ENCODE data around the gene PTPRO.

Gene PTPRO

DNA sequence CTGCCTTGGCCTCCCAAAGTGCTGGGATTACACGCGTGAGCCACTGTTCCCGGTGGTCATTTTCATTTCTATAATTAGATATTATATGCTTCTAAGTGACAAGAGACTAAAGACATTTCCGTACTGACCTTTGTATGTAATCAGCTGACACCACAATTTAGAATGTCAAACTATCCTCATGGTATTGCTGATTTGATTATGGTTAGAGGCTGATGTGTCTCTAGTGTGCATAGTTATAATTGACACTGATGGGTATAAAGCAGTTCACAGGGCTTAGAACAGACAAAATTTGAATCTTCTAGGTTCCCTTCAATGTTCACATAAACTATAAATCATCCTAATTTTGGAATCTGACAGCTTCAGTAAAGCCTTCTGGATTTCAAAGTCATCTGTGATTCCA is 192.7 kb downstream of the PTPRO start:
- DNase-seq (ENCODE audit: low spot score in 2 of 2) (no peak), ATAC-seq (no peak)
- Mint-ChIP-seq H3K36me3 (no peaks in the 10 kb centered on the region), H3K4me1 (no peaks in the 10 kb centered on the region), H3K4me3 (no peak overlapping the region), H3K9me3 (no peaks in the 10 kb centered on the region), H3K27ac (no peak overlapping the region)

DNA sequence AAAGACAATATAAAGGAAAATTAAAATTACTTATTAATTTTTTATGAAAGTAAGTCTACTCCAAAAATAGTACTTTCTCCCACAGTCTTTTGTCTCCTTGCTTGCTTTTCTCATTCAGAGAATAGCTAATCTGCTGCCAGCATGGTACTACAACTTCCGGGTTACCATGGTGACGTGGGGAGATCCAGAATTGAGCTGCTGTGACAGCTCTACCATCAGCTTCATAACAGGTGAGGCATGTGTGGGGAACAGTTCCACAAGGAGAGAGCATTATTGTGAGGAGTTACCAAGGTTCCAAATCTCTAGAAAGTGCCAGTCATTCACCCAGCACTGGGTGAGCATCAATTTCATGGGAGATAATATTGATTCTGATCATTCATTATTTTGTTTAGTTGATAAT is 197.8 kb downstream of the PTPRO start:
- ATAC-seq = no peak
- Mint-ChIP-seq H3K27ac (no peak overlapping the region), H3K4me1 (no peaks in the 10 kb centered on the region), H3K36me3 (no peaks in the 10 kb centered on the region), H3K9me3 (no peaks in the 10 kb centered on the region), H3K4me3 (no peak overlapping the region)
- no peak for DNase-seq (ENCODE audit: low spot score in 2 of 2)

DNA sequence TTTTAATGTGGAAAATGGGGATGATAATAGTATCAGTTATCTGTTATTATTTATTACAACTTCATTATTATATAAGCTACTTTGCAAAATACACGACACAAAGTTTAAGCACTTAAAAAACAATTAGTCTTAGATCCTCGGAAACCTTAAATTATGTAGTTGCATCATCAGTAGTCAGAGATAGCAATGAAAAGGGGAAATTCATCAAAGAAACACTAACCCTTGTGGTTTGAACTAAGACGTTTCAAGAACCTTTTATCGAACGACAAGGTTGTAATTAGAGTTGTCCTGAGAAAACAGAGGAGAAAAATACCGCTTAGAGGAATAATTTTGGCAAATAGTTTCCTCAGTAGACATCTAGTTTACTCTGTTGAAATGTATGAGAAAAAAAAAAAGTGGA is 198.5 kb downstream of the PTPRO start:
- no peaks in the 10 kb centered on the region for H3K36me3 Mint-ChIP-seq
- H3K4me3 Mint-ChIP-seq = no peak overlapping the region
- H3K4me1 Mint-ChIP-seq = no peaks in the 10 kb centered on the region
- no peak for ATAC-seq
- H3K27ac Mint-ChIP-seq = no peak overlapping the region
- DNase-seq (ENCODE audit: low spot score in 2 of 2) = no peak
- no peaks in the 10 kb centered on the region for H3K9me3 Mint-ChIP-seq

DNA sequence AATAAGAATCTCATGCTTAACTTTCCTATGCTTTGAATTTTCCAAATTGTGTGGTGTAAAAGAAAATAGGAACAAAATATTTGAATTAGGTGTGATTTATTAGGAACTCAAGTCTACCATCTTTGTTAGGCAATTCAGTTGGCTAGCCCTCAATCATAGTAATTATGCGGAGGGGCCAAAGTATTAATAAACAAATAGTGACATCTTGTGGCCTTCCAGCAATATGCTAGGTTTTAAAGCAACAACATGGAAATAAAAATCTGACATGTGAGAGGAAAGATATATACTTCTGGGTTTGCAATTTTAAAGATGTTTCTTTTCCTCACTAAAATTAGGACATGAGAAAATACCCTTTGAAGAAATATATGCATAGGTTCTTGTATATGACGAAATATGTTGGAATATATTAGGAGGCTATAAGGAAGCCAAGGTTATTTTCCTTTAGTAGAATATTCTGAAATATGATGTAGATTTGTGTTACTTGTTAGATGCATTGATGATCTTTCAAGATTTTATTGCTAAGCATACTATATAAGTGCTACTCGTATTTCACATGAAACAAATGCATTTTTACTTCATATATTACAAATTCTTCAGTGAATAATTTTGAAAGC is 200.4 kb downstream of the PTPRO start:
- Mint-ChIP-seq H3K9me3 (peaks cover under 1% of the 10 kb centered on the region), H3K36me3 (no peaks in the 10 kb centered on the region), H3K27ac (no peak overlapping the region), H3K4me1 (no peaks in the 10 kb centered on the region), H3K4me3 (no peak overlapping the region)
- DNase-seq (ENCODE audit: low spot score in 2 of 2) (no peak), ATAC-seq (no peak)

DNA sequence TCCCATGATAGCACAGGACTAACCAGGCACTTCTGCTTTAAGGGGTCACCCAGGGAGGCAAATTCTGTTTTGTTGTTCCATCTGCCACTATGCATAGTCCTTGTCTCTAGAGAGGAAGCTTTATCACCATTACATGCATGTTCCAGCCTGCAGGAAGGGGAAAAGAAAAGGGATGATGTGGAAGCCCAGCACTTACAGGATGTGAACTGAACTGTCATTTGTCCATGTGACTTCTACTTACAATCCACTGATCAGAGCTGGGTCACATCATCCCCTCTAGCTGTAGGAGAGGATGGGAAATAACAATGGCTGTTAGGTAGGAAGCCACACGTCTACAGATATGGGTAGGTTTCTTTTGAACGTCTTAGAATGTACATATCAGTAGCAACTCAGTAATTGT is 203.1 kb downstream of the PTPRO start:
- DNase-seq (ENCODE audit: low spot score in 2 of 2) = no peak
- Mint-ChIP-seq H3K4me1 (no peaks in the 10 kb centered on the region), H3K27ac (no peak overlapping the region), H3K4me3 (no peak overlapping the region), H3K9me3 (peaks cover 7% of the 10 kb centered on the region), H3K36me3 (no peaks in the 10 kb centered on the region)
- no peak for ATAC-seq

DNA sequence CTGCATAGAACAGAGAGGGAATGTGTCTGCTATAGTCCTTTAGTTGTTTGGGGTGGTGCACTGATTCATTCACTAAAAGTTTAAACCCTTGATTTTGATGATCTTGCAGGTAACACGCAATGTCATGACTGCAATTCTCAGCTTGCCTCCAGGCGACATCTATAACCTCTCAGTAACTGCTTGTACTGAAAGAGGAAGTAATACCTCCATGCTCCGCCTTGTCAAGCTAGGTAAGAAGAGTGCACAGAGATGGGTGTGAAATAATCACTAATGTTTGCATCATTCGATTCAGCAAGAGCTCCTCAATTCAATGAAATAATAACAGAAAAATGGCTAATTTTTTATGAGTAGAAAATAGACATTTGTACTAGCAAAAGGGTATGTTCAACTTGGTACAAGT is 203.7 kb downstream of the PTPRO start:
- DNase-seq (ENCODE audit: low spot score in 2 of 2) = no peak
- ATAC-seq = no peak
- Mint-ChIP-seq H3K36me3 (no peaks in the 10 kb centered on the region), H3K4me1 (no peaks in the 10 kb centered on the region), H3K27ac (no peak overlapping the region), H3K9me3 (peaks cover 7% of the 10 kb centered on the region), H3K4me3 (no peak overlapping the region)

DNA sequence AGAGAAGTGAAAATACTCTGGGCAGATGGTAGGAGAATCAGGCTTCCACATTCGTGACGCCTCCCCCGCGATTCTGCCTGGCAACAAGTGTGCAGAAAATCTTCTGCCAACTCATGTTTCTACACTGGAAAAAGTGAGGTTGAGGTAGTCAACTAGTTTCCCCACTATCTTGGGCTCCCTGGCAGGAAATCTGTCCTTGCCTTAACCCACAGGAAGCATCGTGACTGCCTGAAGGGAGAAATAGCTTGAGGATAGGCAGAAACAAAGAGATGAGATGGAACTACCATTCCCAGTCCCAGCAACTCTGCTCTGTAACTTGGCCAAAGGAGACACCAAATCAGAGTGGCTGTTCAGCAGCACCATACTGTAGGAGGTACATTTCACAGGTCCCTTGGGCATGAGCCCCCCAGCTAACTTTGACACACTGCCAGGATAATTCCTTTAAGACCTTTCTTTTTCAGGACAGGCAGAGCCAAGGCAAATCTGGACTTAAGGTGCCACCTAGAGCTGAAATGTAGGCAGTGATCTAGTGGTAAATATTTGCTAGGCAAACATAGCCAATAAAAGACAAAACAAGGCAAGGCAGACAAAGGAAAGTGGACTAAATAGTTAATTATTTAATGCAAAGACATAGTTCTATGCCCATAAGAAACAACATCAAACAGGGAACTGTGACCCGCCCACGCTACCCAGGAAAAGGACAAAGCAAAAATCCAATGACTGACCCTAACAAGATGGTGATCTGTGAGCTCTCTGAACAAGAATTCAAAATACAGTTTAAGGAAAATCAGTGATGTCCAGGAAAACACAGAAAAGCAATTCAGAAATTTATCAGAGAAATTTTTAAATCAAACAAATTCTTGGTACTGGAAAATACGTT is 205.1 kb downstream of the PTPRO start:
- no peaks in the 10 kb centered on the region for H3K4me1 Mint-ChIP-seq
- H3K36me3 Mint-ChIP-seq = no peaks in the 10 kb centered on the region
- no peak for ATAC-seq
- no peak overlapping the region for H3K27ac Mint-ChIP-seq
- no peak for DNase-seq (ENCODE audit: low spot score in 2 of 2)
- H3K9me3 Mint-ChIP-seq = peaks cover 7% of the 10 kb centered on the region
- H3K4me3 Mint-ChIP-seq = no peak overlapping the region

DNA sequence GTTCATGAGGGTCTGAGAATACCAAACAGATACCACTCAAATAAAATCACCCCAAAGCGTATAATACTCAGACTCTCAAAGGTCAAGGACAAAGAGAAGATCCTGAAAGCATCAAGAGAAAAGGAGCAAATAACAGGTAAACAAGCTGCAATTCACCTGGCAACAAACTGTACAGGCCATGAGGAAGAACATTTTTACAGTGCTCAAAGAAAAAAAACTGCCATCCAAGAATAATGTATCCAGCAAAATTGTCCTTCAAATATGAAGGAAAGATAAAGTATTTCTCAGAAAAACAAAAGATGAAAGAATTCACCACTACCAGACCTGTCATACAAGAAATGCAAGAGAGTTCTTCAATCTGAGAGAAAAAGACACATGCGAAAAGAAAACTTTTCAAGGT is 206.4 kb downstream of the PTPRO start:
- Mint-ChIP-seq H3K27ac (no peak overlapping the region), H3K4me1 (no peaks in the 10 kb centered on the region), H3K36me3 (no peaks in the 10 kb centered on the region), H3K4me3 (no peak overlapping the region), H3K9me3 (peaks cover 7% of the 10 kb centered on the region)
- DNase-seq (ENCODE audit: low spot score in 2 of 2) = no peak
- ATAC-seq = no peak

DNA sequence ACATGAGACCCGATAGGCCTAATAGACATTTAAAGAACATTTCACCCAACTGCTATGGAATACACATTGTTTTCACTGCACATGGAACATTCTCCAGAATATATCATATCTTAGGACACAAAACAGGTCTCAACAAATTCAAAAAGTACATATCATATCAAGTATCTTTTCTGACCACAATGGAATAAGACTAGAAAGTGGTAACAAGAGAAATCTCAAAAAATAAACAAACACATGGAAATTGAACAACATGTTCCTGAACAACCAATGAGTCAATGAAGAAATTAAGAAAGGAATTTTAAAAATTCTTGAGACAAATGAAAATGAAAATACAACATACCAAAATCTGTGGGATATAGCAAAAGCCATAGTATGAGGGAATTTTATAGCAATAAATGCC is 208.1 kb downstream of the PTPRO start:
- Mint-ChIP-seq H3K36me3 (no peaks in the 10 kb centered on the region), H3K4me1 (no peaks in the 10 kb centered on the region), H3K27ac (no peak overlapping the region), H3K4me3 (no peak overlapping the region), H3K9me3 (peaks cover 7% of the 10 kb centered on the region)
- ATAC-seq (no peak), DNase-seq (ENCODE audit: low spot score in 2 of 2) (no peak)

DNA sequence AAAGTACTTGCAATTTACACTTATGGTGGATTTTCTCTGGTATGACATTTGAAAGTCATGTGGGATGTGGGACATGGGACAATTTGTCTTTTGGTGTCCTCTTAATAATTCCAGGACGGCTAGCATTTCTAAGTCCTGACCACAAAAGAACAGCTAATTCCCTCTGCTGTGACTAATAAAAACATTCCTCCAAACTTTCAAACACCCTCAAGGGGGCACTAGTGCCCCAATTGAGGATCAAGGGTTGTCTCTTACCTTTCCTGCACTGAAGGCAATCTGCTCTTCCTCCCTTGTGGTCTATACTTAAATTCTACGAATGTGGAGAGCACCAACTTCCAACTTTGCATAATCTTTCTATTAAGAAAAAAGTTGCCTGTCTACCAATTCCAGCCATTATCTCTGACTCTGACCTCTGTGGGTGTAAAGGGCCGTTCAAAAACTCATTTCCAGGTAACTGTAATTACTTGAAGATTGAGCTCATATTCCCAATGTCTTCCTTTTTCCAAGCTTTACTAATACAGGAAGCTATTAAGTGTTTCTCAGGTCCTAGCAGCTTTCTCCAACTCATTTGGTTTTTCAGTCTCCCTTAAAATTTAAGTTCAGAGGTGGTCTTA is 210.2 kb downstream of the PTPRO start:
- H3K4me1 Mint-ChIP-seq = no peaks in the 10 kb centered on the region
- DNase-seq (ENCODE audit: low spot score in 2 of 2) (no peak), ATAC-seq (peak; percentile 77)
- H3K27ac Mint-ChIP-seq = no peak overlapping the region
- no peak overlapping the region for H3K4me3 Mint-ChIP-seq
- peaks cover 7% of the 10 kb centered on the region for H3K9me3 Mint-ChIP-seq
- no peaks in the 10 kb centered on the region for H3K36me3 Mint-ChIP-seq

DNA sequence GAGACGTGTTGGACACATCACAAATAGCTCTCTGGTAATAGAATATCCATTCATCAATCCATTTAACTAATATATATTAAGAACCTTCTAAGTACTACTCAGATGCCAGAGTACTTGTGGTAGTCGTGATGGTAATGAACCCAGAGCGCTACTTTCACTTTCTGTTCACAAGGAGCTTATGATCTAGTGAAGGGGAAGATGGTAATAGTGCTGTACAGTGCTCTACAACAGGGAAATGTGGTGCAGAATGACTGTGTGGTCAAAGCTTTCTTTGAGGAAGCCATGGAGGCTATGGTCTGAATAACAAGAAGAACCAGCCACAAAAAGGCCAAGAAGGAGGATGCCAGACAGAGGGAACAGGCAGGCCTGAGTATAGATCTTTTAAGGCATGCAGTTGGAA is 212.0 kb downstream of the PTPRO start:
- no peaks in the 10 kb centered on the region for H3K9me3 Mint-ChIP-seq
- H3K36me3 Mint-ChIP-seq = no peaks in the 10 kb centered on the region
- H3K4me1 Mint-ChIP-seq = no peaks in the 10 kb centered on the region
- peak overlapping the region; percentile 15 for H3K4me3 Mint-ChIP-seq
- peak in 1 of 2 donors; percentile 52 for DNase-seq (ENCODE audit: low spot score in 2 of 2)
- no peak overlapping the region for H3K27ac Mint-ChIP-seq
- peak; percentile 78 for ATAC-seq

DNA sequence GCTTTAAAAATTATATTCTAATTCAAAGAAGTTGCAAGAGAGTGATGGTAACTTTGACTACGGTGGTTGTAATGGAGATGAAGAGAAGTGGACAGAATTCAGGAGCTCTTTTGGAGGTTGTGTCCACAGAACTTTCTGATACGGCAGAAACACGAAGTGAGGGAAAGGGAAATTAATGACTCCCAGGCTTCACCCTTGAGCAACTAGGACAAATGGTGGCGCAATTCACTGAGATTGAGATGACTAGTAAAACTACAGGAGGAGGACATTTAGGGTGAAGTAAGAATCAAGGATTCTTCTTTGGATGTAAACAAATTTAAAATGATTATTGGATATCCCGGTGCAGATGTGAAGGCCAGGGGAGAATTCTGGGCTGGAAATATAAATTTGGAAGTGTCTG is 212.6 kb downstream of the PTPRO start:
- no peaks in the 10 kb centered on the region for H3K9me3 Mint-ChIP-seq
- H3K4me3 Mint-ChIP-seq = no peak overlapping the region
- H3K27ac Mint-ChIP-seq = no peak overlapping the region
- H3K4me1 Mint-ChIP-seq = no peaks in the 10 kb centered on the region
- H3K36me3 Mint-ChIP-seq = no peaks in the 10 kb centered on the region
- DNase-seq (ENCODE audit: low spot score in 2 of 2) (no peak), ATAC-seq (no peak)

DNA sequence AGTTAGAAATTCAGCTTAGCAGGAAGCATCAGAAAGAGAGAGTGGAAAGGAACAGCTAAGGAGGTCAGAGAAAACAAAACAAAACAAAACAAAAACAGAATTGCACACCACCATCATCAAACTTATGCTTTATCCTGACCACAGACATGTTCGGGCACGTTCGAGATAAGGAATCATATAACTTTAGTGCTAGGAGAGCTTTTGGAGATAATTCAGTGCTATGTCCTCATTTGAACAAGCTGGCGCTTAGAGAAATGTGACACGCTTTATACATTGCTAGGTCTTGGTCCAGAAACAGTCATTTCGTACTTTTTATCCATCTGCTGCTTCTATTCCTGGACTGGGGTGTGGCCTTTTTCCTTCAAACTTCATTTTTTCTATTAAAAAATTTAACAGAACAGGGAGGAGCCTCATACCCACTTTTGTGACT is 213.1 kb downstream of the PTPRO start:
- no peak overlapping the region for H3K4me3 Mint-ChIP-seq
- H3K4me1 Mint-ChIP-seq = no peaks in the 10 kb centered on the region
- no peak overlapping the region for H3K27ac Mint-ChIP-seq
- H3K36me3 Mint-ChIP-seq = no peaks in the 10 kb centered on the region
- ATAC-seq = no peak
- no peaks in the 10 kb centered on the region for H3K9me3 Mint-ChIP-seq
- no peak for DNase-seq (ENCODE audit: low spot score in 2 of 2)

DNA sequence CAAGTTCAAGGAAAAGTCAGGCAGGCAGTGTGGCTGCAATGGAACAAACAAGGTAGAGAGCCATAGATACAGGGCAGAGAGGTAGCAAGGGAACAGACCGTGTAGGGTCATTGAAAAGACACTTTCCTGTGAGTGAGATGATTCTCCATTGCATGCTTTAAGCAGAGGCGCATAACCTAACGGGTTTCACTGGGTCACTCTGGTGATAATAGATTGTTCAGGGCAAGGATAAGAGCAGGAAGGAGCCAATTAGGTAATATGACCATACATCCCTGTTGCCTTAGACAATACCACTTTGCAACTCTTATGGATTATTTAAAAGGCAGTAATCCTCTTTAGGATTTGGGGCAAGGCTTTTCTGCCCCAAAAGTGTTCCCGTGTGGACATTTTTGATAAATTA is 214.1 kb downstream of the PTPRO start:
- H3K27ac Mint-ChIP-seq = no peak overlapping the region
- H3K9me3 Mint-ChIP-seq = no peaks in the 10 kb centered on the region
- H3K36me3 Mint-ChIP-seq = no peaks in the 10 kb centered on the region
- H3K4me1 Mint-ChIP-seq = no peaks in the 10 kb centered on the region
- H3K4me3 Mint-ChIP-seq = no peak overlapping the region
- no peak for ATAC-seq
- DNase-seq (ENCODE audit: low spot score in 2 of 2) = no peak

DNA sequence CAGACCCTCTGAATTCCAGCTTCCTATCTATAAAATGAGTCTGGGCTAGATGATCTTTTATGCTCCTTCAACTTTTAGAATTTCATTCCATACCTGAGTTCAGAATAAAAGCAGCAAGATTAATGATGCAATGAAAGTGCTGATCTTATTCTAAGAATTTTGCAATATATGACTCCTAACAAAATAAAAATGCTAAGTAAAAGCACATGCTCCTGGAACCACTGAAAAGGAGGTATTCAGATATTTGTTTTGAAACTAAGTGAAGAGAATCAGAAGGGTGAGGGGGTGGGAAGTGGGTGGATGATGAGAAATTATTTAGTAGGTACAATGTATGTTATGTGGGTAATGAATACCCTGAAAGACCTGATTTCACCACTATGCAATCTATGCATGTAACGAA is 216.6 kb downstream of the PTPRO start:
- ATAC-seq (no peak), DNase-seq (ENCODE audit: low spot score in 2 of 2) (no peak)
- H3K9me3 Mint-ChIP-seq = no peaks in the 10 kb centered on the region
- no peaks in the 10 kb centered on the region for H3K4me1 Mint-ChIP-seq
- no peak overlapping the region for H3K4me3 Mint-ChIP-seq
- H3K36me3 Mint-ChIP-seq = no peaks in the 10 kb centered on the region
- no peak overlapping the region for H3K27ac Mint-ChIP-seq

DNA sequence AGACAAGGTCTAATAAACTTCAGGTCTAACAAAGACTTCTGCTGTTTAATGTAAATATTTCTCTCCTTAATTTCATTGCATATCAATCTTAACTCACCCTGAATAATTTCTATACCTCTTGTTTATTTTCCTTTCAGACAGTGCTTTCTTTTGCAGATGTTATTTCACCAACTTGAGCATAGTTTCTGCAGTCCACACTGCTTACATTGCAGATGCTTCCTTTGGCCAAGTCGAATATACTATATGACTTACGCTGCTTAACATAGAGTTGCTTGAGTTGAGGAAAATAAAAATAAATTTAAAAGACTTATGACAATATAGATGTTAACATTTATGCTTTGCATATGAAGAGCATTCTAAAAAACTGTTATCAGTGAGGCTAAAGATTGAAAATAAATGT is 217.7 kb downstream of the PTPRO start:
- no peaks in the 10 kb centered on the region for H3K36me3 Mint-ChIP-seq
- H3K4me3 Mint-ChIP-seq = no peak overlapping the region

More for the DNA sequence above, 217.7 kb downstream of the PTPRO start:
- H3K27ac Mint-ChIP-seq = no peak overlapping the region
- H3K9me3 Mint-ChIP-seq = no peaks in the 10 kb centered on the region
- DNase-seq (ENCODE audit: low spot score in 2 of 2) (no peak), ATAC-seq (no peak)
- H3K4me1 Mint-ChIP-seq = no peaks in the 10 kb centered on the region

Measured in stimulated activated effector memory CD8-positive, alpha-beta T cell treated with anti-CD3 and anti-CD28 coated beads, Interleukin-12 subunit alpha, Interleukin-12 subunit beta, amount 100 ng/mL, for 72 hours (primary cell).